NCI-H2081 treated with DMSO at 0.1 percent for 48 hours (cell line): Measurements from ENCODE around the gene CLHC1.
"Not testable (repeated sequence)": the region's sequence is repeated elsewhere in the genome, so short reads cannot be mapped to it uniquely, and the experiment has no call there.

Source experiments
- DNase-seq: peaks from one replicate; lab custom pipeline; 2025; lab: John Stamatoyannopoulos, UW

The CLHC1 gene

GRCh38 chr2:55152475-55153412 is 79.3 kb downstream of the CLHC1 start:
- no peak for DNase-seq

- DNase-seq: no peak
Measured at GRCh38 chr2:55151733-55152433, 80.2 kb downstream of the CLHC1 start.

- no peak for DNase-seq
Measured at GRCh38 chr2:55150834-55151233, 81.3 kb downstream of the CLHC1 start.

- no peak for DNase-seq
Measured at GRCh38 chr2:55148269-55148668, 83.8 kb downstream of the CLHC1 start.

- no peak for DNase-seq
Measured at GRCh38 chr2:55147531-55147930, 84.6 kb downstream of the CLHC1 start.

- DNase-seq: no peak
Measured at GRCh38 chr2:55147041-55147440, 85.1 kb downstream of the CLHC1 start.

- DNase-seq: no peak
Measured at GRCh38 chr2:55146263-55146662, 85.8 kb downstream of the CLHC1 start.

GRCh38 chr2:55144922-55145820 is 86.9 kb downstream of the CLHC1 start:
- DNase-seq: no peak

GRCh38 chr2:55143706-55144105 is 88.4 kb downstream of the CLHC1 start:
- not testable (repeated sequence) for DNase-seq

GRCh38 chr2:55142518-55142917 is 89.6 kb downstream of the CLHC1 start:
- no peak for DNase-seq

GRCh38 chr2:55141572-55142413 is 90.3 kb downstream of the CLHC1 start:
- DNase-seq: no peak

- DNase-seq: no peak
Measured at GRCh38 chr2:55140316-55141219, 91.5 kb downstream of the CLHC1 start.

GRCh38 chr2:55139305-55139704 is 92.8 kb downstream of the CLHC1 start:
- DNase-seq: no peak

- no peak for DNase-seq
Measured at GRCh38 chr2:55138882-55139229, 93.2 kb downstream of the CLHC1 start.

GRCh38 chr2:55138014-55138881 is 93.8 kb downstream of the CLHC1 start:
- no peak for DNase-seq

- no peak for DNase-seq
Measured at GRCh38 chr2:55137024-55137958, 94.8 kb downstream of the CLHC1 start.

GRCh38 chr2:55136138-55136541 is 96.0 kb downstream of the CLHC1 start:
- DNase-seq: no peak

GRCh38 chr2:55135491-55135890 is 96.6 kb downstream of the CLHC1 start:
- no peak for DNase-seq
